PC-9 (cell line): ENCODE results near the gene GPR42.

Experiments
- CTCF ChIP-seq: fragments of 200-600 bp; sonication (generic); conservative IDR thresholded peaks from 2 replicates; pipeline ENCODE4 v1.6.1; 2017; ENCODE audit warnings: mixed run types, antibody characterized with exemption, mild to moderate bottlenecking, moderate library complexity
- EZH2 ChIP-seq: fragments of 200-600 bp; sonication (generic); IDR thresholded peaks from 2 replicates; pipeline ENCODE4 v1.8.0; 2017; ENCODE audit warnings: antibody characterized with exemption, low read depth

GRCh38 chr19:35350591-35350990, 20.3 kb upstream of the GPR42 start:
- TF ChIP-seq CTCF: no peak
- TF ChIP-seq EZH2: no peak
